Fibroblast of the conjunctiva (primary cell): Measurements from ENCODE around the gene ZSCAN22.
"Not testable (repeated sequence)": the region's sequence is repeated elsewhere in the genome, so short reads cannot be mapped to it uniquely, and the experiment has no call there.

Experiments used
- DNase-seq: peaks from one replicate; pipeline ENCODE4 v3.0.0-alpha.2; 2010; ENCODE audit warnings: low read depth

Gene ZSCAN22

GRCh38 chr19:58318297-58318696 is 8.5 kb upstream of the ZSCAN22 start:
- DNase-seq, result no peak

- DNase-seq, result no peak
Measured at GRCh38 chr19:58319241-58319640, 7.6 kb upstream of the ZSCAN22 start.

- no peak for DNase-seq
Measured at GRCh38 chr19:58325311-58326022, 1.3 kb upstream of the ZSCAN22 start.

GRCh38 chr19:58326501-58326913 is 287 bp upstream of the ZSCAN22 start:
- no peak for DNase-seq

- DNase-seq, result no peak
Measured at GRCh38 chr19:58328999-58329398, 2.2 kb downstream of the ZSCAN22 start.

- peak; percentile 21 for DNase-seq
Measured at GRCh38 chr19:58330458-58330857, 3.7 kb downstream of the ZSCAN22 start.

GRCh38 chr19:58332697-58333096 is 5.9 kb downstream of the ZSCAN22 start:
- no peak for DNase-seq

- no peak for DNase-seq
Measured at GRCh38 chr19:58334691-58335249, 8.0 kb downstream of the ZSCAN22 start.

- DNase-seq, result no peak
Measured at GRCh38 chr19:58335630-58336029, 8.8 kb downstream of the ZSCAN22 start.

GRCh38 chr19:58336216-58336615 is 9.4 kb downstream of the ZSCAN22 start:
- no peak for DNase-seq

GRCh38 chr19:58336820-58337219 is 10.0 kb downstream of the ZSCAN22 start:
- DNase-seq, result no peak

- no peak for DNase-seq
Measured at GRCh38 chr19:58338336-58338735, 11.5 kb downstream of the ZSCAN22 start.

- DNase-seq, result no peak
Measured at GRCh38 chr19:58338825-58339558, 12.2 kb downstream of the ZSCAN22 start.

- no peak for DNase-seq
Measured at GRCh38 chr19:58345558-58345957, 18.8 kb downstream of the ZSCAN22 start.

GRCh38 chr19:58346961-58347929 is 20.5 kb downstream of the ZSCAN22 start:
- peak; percentile 49 for DNase-seq

GRCh38 chr19:58348080-58348479 is 21.3 kb downstream of the ZSCAN22 start:
- not testable (repeated sequence) for DNase-seq

- no peak for DNase-seq
Measured at GRCh38 chr19:58349590-58349989, 22.8 kb downstream of the ZSCAN22 start.

GRCh38 chr19:58350001-58350861 is 23.4 kb downstream of the ZSCAN22 start:
- no peak for DNase-seq

- DNase-seq, result no peak
Measured at GRCh38 chr19:58350871-58351557, 24.2 kb downstream of the ZSCAN22 start.

GRCh38 chr19:58351558-58351878 is 24.7 kb downstream of the ZSCAN22 start:
- no peak for DNase-seq
